Peyer's patch (tissue), 4 donors: ENCODE results near the gene MAN2C1. TPM values are rescaled to one million over a fixed set of nuclear protein-coding genes. Genes with fewer than 3 reads are reported as not detected.
"Not testable (repeated sequence)": the region's sequence is repeated elsewhere in the genome, so short reads cannot be mapped to it uniquely, and the experiment has no call there.

Experiments used
- DNase-seq, 3 donors: peaks; one replicate each; pipeline ENCODE4 v3.0.0-alpha.2; 2017 to 2019
- H3K27ac ChIP-seq, 4 donors: fragments of 200-600 bp; sonication (generic); one replicate each; pipeline ENCODE4 v1.5.1; 2016 to 2019
- H3K27me3 ChIP-seq, 2 donors: fragments of 200-600 bp; sonication (generic); one replicate each; pipeline ENCODE4 v1.5.1; 2019
- H3K36me3 ChIP-seq, 3 donors: fragments of 200-600 bp; sonication (generic); one replicate each; pipeline ENCODE4 v1.5.1; 2016 to 2019
- H3K4me1 ChIP-seq, 4 donors: fragments of 200-600 bp; sonication (generic); one replicate each; pipeline ENCODE4 v1.5.1; 2016 to 2019
- H3K4me3 ChIP-seq, 4 donors: fragments of 200-600 bp; sonication (generic); 1 replicate in 3 of 4; 2 replicates in 1 of 4; pipeline ENCODE4 v1.5.1; 2016 to 2019; ENCODE audit warnings: mild to moderate bottlenecking in 1 of 4
- H3K9me3 ChIP-seq, 4 donors: fragments of 200-600 bp; sonication (generic); one replicate each; pipeline ENCODE4 v1.5.1; 2016 to 2019; ENCODE audit warnings: mild to moderate bottlenecking in 1 of 4
- POLR2A ChIP-seq, 2 donors: fragments of 450-650 bp; IDR thresholded peaks; one replicate each; pipeline ENCODE4 v1.5.1; 2017; ENCODE audit warnings: antibody characterized with exemption in 2 of 2, mild to moderate bottlenecking in 2 of 2, moderate library complexity in 2 of 2
- total RNA-seq, 4 donors: library from RNA; depleted of rRNA; stranded (reverse); fragments of >200 nt; gene quantifications; one replicate each; pipeline ENCODE4 v1.1.0, GENCODE V29; 2016
- TF ChIP-seq, protein P1 (sequence below), 6 experiments: fragments of 450-650 bp in 4 of 6; fragments of 200-600 bp in 2 of 6; sonication (generic) in 1 of 6; IDR thresholded peaks; one replicate each; pipeline ENCODE4 v1.5.1; 2017 to 2019; ENCODE audit warnings: antibody characterized with exemption in 6 of 6, mild to moderate bottlenecking in 3 of 6, moderate library complexity in 1 of 6

The MAN2C1 gene
- total RNA-seq, 4 donors from 2014 or later: 268 to 777 (median 649) TPM

DNA sequence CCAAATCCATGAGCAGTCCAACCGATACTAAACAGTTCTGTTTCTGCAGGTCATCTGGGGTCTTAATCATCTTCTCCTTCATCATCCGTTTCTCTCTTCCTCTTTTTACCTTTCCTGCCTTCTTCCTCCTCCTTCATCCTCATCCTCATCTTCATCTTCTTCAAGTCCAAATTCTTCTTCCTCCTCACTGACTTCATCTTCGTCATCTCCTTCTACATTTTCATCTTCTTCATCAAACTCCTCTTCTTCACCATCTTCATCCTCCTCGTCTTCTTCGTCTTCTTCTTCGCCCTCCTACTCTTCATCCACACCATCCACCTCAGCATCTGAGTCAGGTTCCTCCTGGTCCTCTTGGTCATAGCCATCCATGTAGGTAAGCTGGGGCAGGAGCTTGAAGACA lies 46.7 kb downstream of the MAN2C1 start:
- H3K27me3 ChIP-seq: no peaks in the 10 kb centered on the region
- no peaks in the 10 kb centered on the region for H3K36me3 ChIP-seq
- DNase-seq: no peak
- TF ChIP-seq POLR2A (IDR thresholded peaks at IDR 0.05): no peak
- TF ChIP-seq, protein P1, sequence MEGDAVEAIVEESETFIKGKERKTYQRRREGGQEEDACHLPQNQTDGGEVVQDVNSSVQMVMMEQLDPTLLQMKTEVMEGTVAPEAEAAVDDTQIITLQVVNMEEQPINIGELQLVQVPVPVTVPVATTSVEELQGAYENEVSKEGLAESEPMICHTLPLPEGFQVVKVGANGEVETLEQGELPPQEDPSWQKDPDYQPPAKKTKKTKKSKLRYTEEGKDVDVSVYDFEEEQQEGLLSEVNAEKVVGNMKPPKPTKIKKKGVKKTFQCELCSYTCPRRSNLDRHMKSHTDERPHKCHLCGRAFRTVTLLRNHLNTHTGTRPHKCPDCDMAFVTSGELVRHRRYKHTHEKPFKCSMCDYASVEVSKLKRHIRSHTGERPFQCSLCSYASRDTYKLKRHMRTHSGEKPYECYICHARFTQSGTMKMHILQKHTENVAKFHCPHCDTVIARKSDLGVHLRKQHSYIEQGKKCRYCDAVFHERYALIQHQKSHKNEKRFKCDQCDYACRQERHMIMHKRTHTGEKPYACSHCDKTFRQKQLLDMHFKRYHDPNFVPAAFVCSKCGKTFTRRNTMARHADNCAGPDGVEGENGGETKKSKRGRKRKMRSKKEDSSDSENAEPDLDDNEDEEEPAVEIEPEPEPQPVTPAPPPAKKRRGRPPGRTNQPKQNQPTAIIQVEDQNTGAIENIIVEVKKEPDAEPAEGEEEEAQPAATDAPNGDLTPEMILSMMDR (IDR thresholded peaks at IDR 0.05): no peak
- H3K4me3 ChIP-seq: no peak overlapping the region
- H3K27ac ChIP-seq: no peak overlapping the region
- H3K9me3 ChIP-seq: no peaks in the 10 kb centered on the region
- H3K4me1 ChIP-seq: no peaks in the 10 kb centered on the region

DNA sequence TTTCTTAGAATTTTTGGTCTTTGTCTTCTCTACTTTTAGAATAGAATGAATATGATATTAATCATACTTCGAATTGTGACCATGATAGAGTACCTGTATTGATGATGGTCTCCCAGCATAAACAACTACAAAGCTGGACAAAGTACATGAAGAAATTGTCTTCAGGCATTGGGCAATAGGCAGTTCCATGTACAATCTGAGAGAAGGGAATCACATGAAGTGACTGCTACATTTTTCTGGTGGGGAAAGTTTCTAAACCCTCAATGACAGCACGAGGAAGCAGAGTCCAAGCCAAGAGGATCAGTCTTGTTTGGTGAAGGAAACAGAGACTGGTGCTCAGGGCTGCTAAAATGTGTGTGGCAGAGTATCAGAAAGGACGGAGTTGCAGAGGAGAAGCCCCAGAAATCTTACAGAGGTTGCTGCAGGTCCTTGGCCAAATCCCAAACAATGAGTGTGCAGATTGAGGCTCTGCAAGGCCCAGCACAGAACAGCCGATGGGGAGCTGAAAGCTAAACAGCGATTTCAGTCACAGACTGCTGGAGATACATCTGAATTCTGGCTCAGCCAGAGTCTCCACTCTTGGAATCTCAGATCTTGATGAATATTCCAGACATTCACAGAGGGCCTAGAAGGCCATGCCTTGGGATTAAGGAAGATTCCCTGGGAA lies 49.0 kb downstream of the MAN2C1 start:
- H3K27me3 ChIP-seq, H3K4me3 ChIP-seq, H3K4me1 ChIP-seq, DNase-seq, H3K36me3 ChIP-seq, H3K9me3 ChIP-seq, H3K27ac ChIP-seq: not testable (repeated sequence)

DNA sequence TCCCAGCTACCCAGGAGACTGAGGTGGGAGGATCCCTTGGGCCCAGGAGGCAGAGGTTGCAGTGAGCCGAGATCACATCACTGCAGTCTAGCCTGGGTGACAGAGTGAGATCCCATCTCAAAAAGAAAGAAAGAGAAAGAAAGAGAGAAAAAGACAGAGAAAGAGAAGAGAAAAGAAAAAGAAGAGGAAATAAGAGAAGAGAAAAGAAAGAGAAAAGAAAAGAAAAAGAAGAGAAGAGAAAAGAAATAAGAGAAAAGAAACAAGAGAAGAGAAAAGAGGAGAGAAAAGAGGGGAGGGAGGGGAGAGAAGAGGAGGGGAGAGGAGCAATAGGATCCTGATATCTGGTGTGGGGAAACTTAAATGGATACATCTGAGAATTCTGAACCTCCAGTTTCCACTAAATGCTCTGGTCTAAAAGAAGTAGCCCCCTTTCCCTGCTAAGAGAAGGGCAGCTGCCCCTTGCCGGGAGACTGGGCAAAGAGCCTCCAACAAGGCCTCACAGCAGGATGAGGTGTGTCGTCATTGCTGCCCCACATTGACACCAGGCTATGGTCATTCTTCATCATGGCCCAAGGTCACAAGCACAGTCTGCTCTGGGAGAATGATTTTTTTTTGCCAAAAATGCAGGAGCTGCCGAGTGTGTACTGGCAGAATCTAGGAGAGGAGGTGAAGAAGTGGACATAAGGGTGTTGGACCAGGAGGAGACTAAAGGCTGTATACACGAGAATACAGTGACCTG lies 53.7 kb downstream of the MAN2C1 start:
- Histone ChIP-seq H3K36me3 (no peaks in the 10 kb centered on the region), H3K27ac (no peak overlapping the region), H3K4me1 (no peaks in the 10 kb centered on the region), H3K27me3 (no peaks in the 10 kb centered on the region), H3K9me3 (no peaks in the 10 kb centered on the region), H3K4me3 (no peak overlapping the region)
- no peak for DNase-seq
- TF ChIP-seq, protein P1 (IDR thresholded peaks at IDR 0.05): no peak
- no peak for TF ChIP-seq POLR2A (IDR thresholded peaks at IDR 0.05)

DNA sequence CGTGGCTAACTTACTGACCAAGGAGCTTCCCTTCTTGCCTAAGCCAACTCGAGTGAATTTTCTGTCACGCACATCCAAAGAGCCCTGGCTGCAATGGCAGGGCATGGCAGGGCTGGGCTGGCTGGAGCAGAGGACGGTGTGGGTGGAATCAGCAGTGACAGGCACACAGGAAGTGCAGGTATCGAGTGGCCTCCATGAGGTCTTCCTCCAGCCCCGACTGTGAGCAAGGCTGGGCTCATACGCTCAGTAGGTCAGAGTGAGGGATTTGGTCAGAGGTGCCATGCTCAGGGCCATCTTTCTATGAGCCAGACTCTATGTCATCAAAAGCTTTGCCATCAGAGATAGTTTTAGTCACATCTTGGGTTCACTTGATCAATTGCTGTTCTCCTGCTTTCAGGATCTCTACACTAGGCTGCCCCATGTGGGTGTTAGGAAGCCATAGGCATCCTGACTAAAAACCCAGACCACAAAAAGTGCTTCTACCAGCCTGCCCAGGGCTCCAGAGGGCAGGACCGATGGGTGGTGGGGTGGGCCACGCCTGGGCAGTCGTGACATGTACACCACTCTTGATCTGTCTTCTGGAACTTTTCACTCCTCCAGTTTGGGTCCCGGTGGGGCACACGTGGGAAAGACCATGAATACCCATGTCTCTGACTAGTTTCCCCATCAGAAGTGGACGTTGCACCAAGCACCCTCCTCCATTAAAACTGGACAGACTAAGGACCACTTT lies 55.1 kb downstream of the MAN2C1 start:
- Histone ChIP-seq H3K4me1 (no peaks in the 10 kb centered on the region), H3K36me3 (no peaks in the 10 kb centered on the region), H3K4me3 (no peak overlapping the region), H3K27me3 (no peaks in the 10 kb centered on the region), H3K27ac (no peak overlapping the region), H3K9me3 (no peaks in the 10 kb centered on the region)
- no peak for DNase-seq
- TF ChIP-seq POLR2A (IDR thresholded peaks at IDR 0.05): no peak
- TF ChIP-seq, protein P1 (IDR thresholded peaks at IDR 0.05): no peak

DNA sequence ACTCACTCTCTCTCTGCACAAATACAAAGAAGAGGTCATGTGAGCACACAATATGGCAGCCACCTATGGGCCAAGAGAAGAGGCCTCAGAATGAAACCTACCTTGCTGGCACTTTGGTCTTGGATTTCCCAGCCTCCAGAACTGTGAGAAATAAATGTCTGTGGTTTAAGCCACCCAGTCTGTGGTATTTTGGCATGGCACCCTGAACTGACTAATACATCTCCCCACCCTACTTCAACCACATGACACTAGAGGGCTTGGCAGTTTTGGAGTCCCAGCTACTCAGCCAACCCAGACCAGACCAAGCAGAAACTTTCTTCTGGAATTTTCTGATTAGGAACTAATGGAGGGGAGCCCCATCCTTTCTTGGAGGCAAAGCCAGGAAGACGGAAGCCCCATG lies 55.9 kb downstream of the MAN2C1 start:
- H3K27ac ChIP-seq, H3K36me3 ChIP-seq, H3K4me1 ChIP-seq, H3K27me3 ChIP-seq, H3K4me3 ChIP-seq, H3K9me3 ChIP-seq, DNase-seq: not testable (repeated sequence)

DNA sequence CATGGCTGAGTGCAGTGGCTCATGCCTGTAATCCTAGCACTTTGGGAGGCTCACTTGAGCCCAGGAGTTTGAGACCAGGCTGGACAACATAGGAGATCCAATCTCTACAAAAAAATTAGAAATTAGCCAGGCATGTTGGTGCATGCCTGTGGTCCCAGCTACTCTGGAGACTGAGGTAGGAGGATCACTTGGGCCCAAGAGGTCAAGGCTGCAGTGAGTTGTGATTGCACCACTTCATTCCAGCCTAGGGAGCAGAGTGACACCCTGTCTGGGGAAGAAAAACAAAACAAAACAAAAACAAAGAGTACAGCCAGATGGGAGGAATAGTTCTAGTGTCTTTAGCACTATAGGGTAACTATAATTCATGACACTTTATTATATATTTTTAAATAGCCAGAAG lies 58.7 kb downstream of the MAN2C1 start:
- DNase-seq: no peak
- no peak overlapping the region for H3K27ac ChIP-seq
- no peaks in the 10 kb centered on the region for H3K4me1 ChIP-seq
- TF ChIP-seq POLR2A (IDR thresholded peaks at IDR 0.05): no peak
- TF ChIP-seq, protein P1 (IDR thresholded peaks at IDR 0.05): no peak
- H3K27me3 ChIP-seq: no peaks in the 10 kb centered on the region
- H3K4me3 ChIP-seq: no peak overlapping the region
- H3K36me3 ChIP-seq: no peaks in the 10 kb centered on the region
- H3K9me3 ChIP-seq: no peaks in the 10 kb centered on the region
